Mesenchymal stem cell (in vitro differentiated cells and primary cell): ENCODE data around the gene TPST2.
A peak's percentile ranks its signal among the peaks of the same experiment; 100 is the strongest.

Experiments used
- DNase-seq: peaks from one replicate; pipeline ENCODE4 v3.0.0-alpha.2; 2013
- H2AFZ ChIP-seq: one replicate; pipeline ENCODE4 v1.6.1; 2013; ENCODE audit warnings: low read depth, mild to moderate bottlenecking, control low read depth, inconsistent platforms, low read length, moderate library complexity
- H2AK5ac ChIP-seq: 2 replicates; pipeline ENCODE4 v1.6.1; 2013; ENCODE audit warnings: low read length, moderate library complexity, mild to moderate bottlenecking, inconsistent platforms; ENCODE audit not compliant: severe bottlenecking
- H2BK120ac ChIP-seq: one replicate; pipeline ENCODE4 v1.6.1; 2013; ENCODE audit warnings: low read depth, mild to moderate bottlenecking, inconsistent platforms, low read length, moderate library complexity
- H2BK12ac ChIP-seq, 2 experiments: one replicate each; pipeline ENCODE4 v1.6.1; 2013; ENCODE audit warnings: inconsistent platforms in 2 of 2, low read length in 2 of 2, mild to moderate bottlenecking in 2 of 2, moderate library complexity in 2 of 2, control low read depth in 1 of 2
- H2BK15ac ChIP-seq: one replicate; pipeline ENCODE4 v1.6.1; 2013; ENCODE audit warnings: mild to moderate bottlenecking, low read depth, inconsistent platforms; ENCODE audit not compliant: poor library complexity, severe bottlenecking
- H2BK5ac ChIP-seq: 2 replicates; pipeline ENCODE4 v1.6.1; 2013; ENCODE audit warnings: low read depth, mild to moderate bottlenecking, low read length, control low read depth, inconsistent platforms; ENCODE audit not compliant: poor library complexity, severe bottlenecking
- H3K14ac ChIP-seq, 2 experiments: one replicate each; pipeline ENCODE4 v1.6.1; 2013; ENCODE audit warnings: inconsistent platforms in 2 of 2, low read length in 2 of 2, control low read depth in 1 of 2, mild to moderate bottlenecking in 1 of 2, moderate library complexity in 1 of 2
- H3K18ac ChIP-seq, 2 experiments: one replicate each; pipeline ENCODE4 v1.6.1; 2013; ENCODE audit warnings: inconsistent platforms in 2 of 2, low read length in 2 of 2, control low read depth in 1 of 2, low read depth in 1 of 2, mild to moderate bottlenecking in 1 of 2
- H3K23ac ChIP-seq, 2 experiments: one replicate each; pipeline ENCODE4 v1.6.1; 2013; ENCODE audit warnings: inconsistent platforms in 2 of 2, low read length in 2 of 2, mild to moderate bottlenecking in 2 of 2, moderate library complexity in 2 of 2, control low read depth in 1 of 2
- H3K27ac ChIP-seq: 2 replicates; pipeline ENCODE4 v1.5.1; 2013; ENCODE audit warnings: mild to moderate bottlenecking, moderate library complexity, low read length, control low read depth, inconsistent platforms; ENCODE audit not compliant: poor library complexity, severe bottlenecking
- H3K27me3 ChIP-seq, 2 experiments: 2 replicates each; pipeline versions ENCODE4 v1.6.1 to v1.7.0; 2013; ENCODE audit warnings: low read length in 2 of 2, mild to moderate bottlenecking in 2 of 2, moderate library complexity in 2 of 2, control low read depth in 1 of 2, inconsistent platforms in 1 of 2; ENCODE audit not compliant: control insufficient read depth in 1 of 2, insufficient read depth in 1 of 2
- H3K36me3 ChIP-seq, 2 experiments: 2 replicates each; pipeline versions ENCODE4 v1.6.1 to v1.7.0; 2013; ENCODE audit warnings: low read length in 2 of 2, control low read depth in 1 of 2, inconsistent platforms in 1 of 2, low read depth in 1 of 2, mild to moderate bottlenecking in 1 of 2; ENCODE audit not compliant: insufficient read depth in 2 of 2, control insufficient read depth in 1 of 2
- H3K4ac ChIP-seq, 2 experiments: one replicate each; pipeline ENCODE4 v1.6.1; 2013; ENCODE audit warnings: inconsistent platforms in 2 of 2, low read length in 2 of 2, mild to moderate bottlenecking in 2 of 2, moderate library complexity in 2 of 2, control low read depth in 1 of 2, low read depth in 1 of 2
- H3K4me1 ChIP-seq: 2 replicates; pipeline ENCODE4 v1.6.1; 2013; ENCODE audit warnings: low read depth, low read length, control low read depth; ENCODE audit not compliant: control insufficient read depth, insufficient read depth
- H3K4me2 ChIP-seq: 2 replicates; pipeline ENCODE4 v1.6.1; 2013; ENCODE audit warnings: low read length, mild to moderate bottlenecking, inconsistent platforms; ENCODE audit not compliant: poor library complexity, severe bottlenecking
- H3K4me3 ChIP-seq, 2 experiments: 2 replicates each; pipeline versions ENCODE4 v1.5.1 to v1.7.0; 2013; ENCODE audit warnings: low read length in 2 of 2, mild to moderate bottlenecking in 2 of 2, control low read depth in 1 of 2, low read depth in 1 of 2; ENCODE audit not compliant: insufficient read depth in 1 of 2
- H3K79me1 ChIP-seq: replicated peaks from 2 replicates; pipeline ENCODE4 v1.6.1; 2013; ENCODE audit warnings: mild to moderate bottlenecking, control low read depth, low read length, inconsistent platforms; ENCODE audit not compliant: poor library complexity, severe bottlenecking
- H3K9ac ChIP-seq: 2 replicates; pipeline ENCODE4 v1.7.0; 2013; ENCODE audit warnings: mild to moderate bottlenecking, low read length, moderate library complexity
- H3K9me3 ChIP-seq: 2 replicates; pipeline ENCODE4 v1.7.0; 2013; ENCODE audit warnings: mild to moderate bottlenecking, low read length; ENCODE audit not compliant: control insufficient read depth
- H4K8ac ChIP-seq: one replicate; pipeline ENCODE4 v1.6.1; 2013; ENCODE audit warnings: inconsistent platforms, mild to moderate bottlenecking, low read length, moderate library complexity
- H4K91ac ChIP-seq: one replicate; pipeline ENCODE4 v1.6.1; 2013; ENCODE audit warnings: mild to moderate bottlenecking, low read length, inconsistent platforms
- WGBS: methylation state at CpG from one replicate; pipeline ENCODE4 v1.1.7; 2013; ENCODE audit warnings: mixed read lengths; 5-methylcytosine and 5-hydroxymethylcytosine counted together

TPST2 gene

DNA sequence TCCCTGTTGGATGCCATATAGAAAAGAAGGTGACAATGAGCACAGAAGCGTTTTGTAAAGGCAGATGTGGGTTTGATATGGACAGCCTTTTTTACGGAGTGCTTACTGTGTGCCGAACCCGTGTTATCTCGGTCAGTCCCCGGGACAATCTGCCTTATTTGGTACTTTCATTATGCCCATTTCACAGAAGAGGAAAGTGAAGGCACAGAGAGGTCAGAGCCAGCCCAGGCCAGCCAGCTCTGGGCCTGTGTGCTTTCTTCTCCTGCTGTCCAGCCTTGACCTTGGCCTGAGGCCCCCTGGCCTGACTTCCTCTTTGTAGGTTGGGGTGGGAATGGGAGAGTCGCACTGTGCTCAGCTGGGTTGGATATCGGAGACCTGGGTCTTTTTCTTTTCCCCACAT is 28.5 kb upstream of the TPST2 start:
- H3K4ac ChIP-seq, result no peak overlapping the region
- no peak overlapping the region for H2BK12ac ChIP-seq
- H4K8ac ChIP-seq, result no peak overlapping the region
- H2AFZ ChIP-seq, result no peak overlapping the region
- no peak overlapping the region for H2BK120ac ChIP-seq
- no peak overlapping the region for H3K18ac ChIP-seq
- peaks cover 2% of the 10 kb centered on the region for H3K4me1 ChIP-seq
- no peak overlapping the region for H2BK5ac ChIP-seq
- peaks cover 21 to 79% of the 10 kb centered on the region in 2 experiments for H3K27me3 ChIP-seq
- H3K79me1 ChIP-seq, result no peaks in the 10 kb centered on the region
- no peak overlapping the region for H3K4me3 ChIP-seq
- H3K27ac ChIP-seq, result no peak overlapping the region
- H2BK15ac ChIP-seq, result no peak overlapping the region
- WGBS, result 96% methylated on average over 7 of the region's 8 CpGs
- no peak overlapping the region for H4K91ac ChIP-seq
- no peak overlapping the region for H3K9ac ChIP-seq
- no peak overlapping the region for H2AK5ac ChIP-seq
- H3K4me2 ChIP-seq, result no peak overlapping the region
- no peak for DNase-seq
- no peaks in the 10 kb centered on the region for H3K36me3 ChIP-seq
- H3K9me3 ChIP-seq, result no peaks in the 10 kb centered on the region
- H3K23ac ChIP-seq, result no peak overlapping the region
- H3K14ac ChIP-seq, result no peak overlapping the region

DNA sequence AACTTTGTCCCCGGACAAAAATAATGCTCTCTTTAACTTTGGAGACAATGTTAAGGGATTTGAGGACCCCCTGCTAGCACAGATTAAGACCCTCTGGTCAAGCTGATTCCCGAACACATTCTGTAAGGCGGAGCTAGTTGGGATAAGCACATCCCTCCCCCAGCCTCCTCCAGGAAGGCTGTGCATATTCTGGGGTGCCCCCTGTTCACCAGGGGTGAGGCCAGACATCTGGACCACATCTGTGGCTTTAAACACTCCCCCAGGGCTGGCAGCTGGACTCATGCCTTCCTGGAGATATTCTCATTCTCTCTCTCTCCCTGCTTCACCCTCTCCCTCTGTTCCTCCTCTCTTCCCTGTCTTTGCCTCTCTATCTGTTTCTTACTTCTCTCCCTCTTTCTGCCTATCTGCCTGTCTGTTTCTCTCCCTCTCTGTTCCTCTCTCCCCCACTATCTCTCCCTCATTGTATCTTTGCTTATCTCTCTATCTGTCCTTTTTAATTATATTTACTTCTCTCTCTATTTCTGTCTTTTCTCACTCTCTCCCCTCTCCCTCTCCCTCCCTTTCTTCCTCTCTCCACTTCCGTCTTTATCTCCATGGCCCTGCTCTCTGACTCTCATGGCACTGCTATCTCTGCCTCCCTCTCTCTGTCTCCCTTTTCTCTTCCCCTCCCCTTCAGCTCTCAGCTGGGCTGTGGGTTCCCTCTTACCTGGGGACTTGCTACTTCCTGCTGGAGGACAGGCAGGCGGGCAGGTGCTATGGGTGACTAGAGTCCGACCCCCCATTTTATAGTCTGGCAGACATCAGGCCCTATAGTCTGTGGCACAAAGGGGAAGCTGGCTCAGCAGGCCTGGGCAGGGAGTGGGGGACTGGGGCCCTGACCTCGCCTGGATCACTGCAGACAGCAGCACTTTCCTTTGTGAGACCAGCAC is 27.6 kb upstream of the TPST2 start, which contains the start of gene CRYBB1:
CRYBB1 (minus strand) TSS at position 757 of the 929 bp plus-strand sequence. CDS start 1,708 bp downstream, outside the sequence.
- Histone ChIP-seq H2AK5ac (no peak within 1 kb of the TSS), H3K36me3 (no peaks in the 10 kb centered on the region), H3K4ac (no peak within 1 kb of the TSS), H3K79me1 (no peaks in the 10 kb centered on the region), H4K91ac (peak within 1 kb of the TSS; percentile 7), H2BK5ac (no peak within 1 kb of the TSS), H4K8ac (peak within 1 kb of the TSS; percentile 80), H3K27me3 (peaks cover 13 to 77% of the 10 kb centered on the region in 2 experiments), H3K18ac (no peak within 1 kb of the TSS), H2BK120ac (no peak within 1 kb of the TSS), H3K9me3 (no peaks in the 10 kb centered on the region), H2BK15ac (no peak within 1 kb of the TSS), H2AFZ (no peak within 1 kb of the TSS), H3K4me2 (no peak within 1 kb of the TSS), H3K27ac (no peak within 1 kb of the TSS), H2BK12ac (no peak within 1 kb of the TSS), H3K14ac (peak within 1 kb of the TSS in 1 of 2 experiments; percentile 18), H3K23ac (no peak within 1 kb of the TSS), H3K4me1 (peaks cover 2% of the 10 kb centered on the region), H3K4me3 (no peak within 1 kb of the TSS), H3K9ac (no peak within 1 kb of the TSS)
- 51% methylated on average over 6 of the region's 7 CpGs for WGBS
- no peak for DNase-seq

DNA sequence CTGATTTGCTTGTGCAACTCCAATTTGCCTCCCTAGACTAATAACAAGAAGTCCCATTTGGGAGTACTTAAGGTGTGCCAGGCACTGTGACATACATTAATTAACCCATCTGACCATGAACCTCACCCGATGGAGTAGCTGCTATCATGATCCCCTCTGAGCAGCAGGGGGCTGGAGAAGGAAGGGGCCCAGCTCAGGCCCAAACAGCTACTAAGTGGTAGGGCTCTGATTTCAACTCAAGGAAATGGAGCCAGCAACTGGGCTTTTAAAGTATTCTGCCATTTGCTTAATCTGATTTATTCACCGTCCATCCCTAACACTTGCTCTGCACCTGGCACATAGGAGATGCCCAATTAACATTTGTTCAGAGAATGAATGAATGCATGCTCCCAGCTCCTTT is 26.7 kb upstream of the TPST2 start:
- no peak overlapping the region for H2BK15ac ChIP-seq
- no peak overlapping the region for H3K14ac ChIP-seq
- no peak overlapping the region for H3K23ac ChIP-seq
- no peak overlapping the region for H2BK5ac ChIP-seq
- no peak overlapping the region for H2AFZ ChIP-seq
- no peak overlapping the region for H3K9ac ChIP-seq
- WGBS, result 54% methylated on average over 2 of the region's 2 CpGs
- H3K27me3 ChIP-seq, result peaks cover 11 to 74% of the 10 kb centered on the region in 2 experiments
- H3K4me2 ChIP-seq, result no peak overlapping the region
- no peak overlapping the region for H4K91ac ChIP-seq
- H3K4me1 ChIP-seq, result peaks cover 2% of the 10 kb centered on the region
- H2BK120ac ChIP-seq, result no peak overlapping the region
- no peak overlapping the region for H3K4ac ChIP-seq
- no peaks in the 10 kb centered on the region for H3K79me1 ChIP-seq
- H3K9me3 ChIP-seq, result no peaks in the 10 kb centered on the region
- H4K8ac ChIP-seq, result no peak overlapping the region
- no peak overlapping the region for H3K18ac ChIP-seq
- no peaks in the 10 kb centered on the region for H3K36me3 ChIP-seq
- no peak overlapping the region for H2AK5ac ChIP-seq
- DNase-seq, result no peak
- no peak overlapping the region for H2BK12ac ChIP-seq
- no peak overlapping the region for H3K4me3 ChIP-seq
- H3K27ac ChIP-seq, result no peak overlapping the region

DNA sequence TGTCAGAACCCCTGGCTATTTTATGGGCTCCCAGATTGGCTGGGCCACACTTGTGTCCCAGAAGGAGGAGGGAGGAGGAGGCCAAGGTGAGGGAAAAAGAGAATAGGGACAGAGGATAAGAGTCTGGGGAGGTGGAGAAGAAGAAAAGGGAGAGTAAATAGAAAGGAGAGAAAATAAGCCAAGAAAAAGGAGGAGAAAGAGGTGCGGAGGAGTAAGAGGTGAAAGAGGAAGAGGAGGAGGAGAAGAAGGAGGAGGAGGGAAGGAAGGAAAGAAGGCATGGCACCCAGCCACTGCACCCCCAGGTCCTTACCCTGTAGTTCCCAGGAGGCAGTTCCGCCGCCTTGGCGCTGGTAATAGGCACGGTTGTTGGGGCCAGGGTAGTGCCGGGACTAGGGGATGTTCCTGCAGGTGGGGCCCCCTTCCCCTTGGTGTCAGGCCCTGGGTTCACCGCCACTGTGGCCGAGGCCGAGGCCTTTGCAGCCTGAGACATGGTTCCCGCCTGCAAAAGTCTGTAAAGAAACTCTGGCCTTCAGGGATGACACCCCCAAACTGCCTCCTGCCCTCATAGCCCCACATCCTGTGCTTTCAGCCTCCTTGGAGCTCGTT is 26.0 kb upstream of the TPST2 start:
- Histone ChIP-seq H4K91ac (no peak overlapping the region), H3K23ac (no peak overlapping the region), H2AFZ (no peak overlapping the region), H3K4ac (no peak overlapping the region), H3K18ac (peak overlapping the region in 1 of 2 experiments; percentile 19), H3K9ac (no peak overlapping the region), H3K27me3 (peaks cover 4 to 67% of the 10 kb centered on the region in 2 experiments), H2BK12ac (no peak overlapping the region), H2BK15ac (no peak overlapping the region), H3K4me3 (no peak overlapping the region), H2AK5ac (no peak overlapping the region), H3K27ac (no peak overlapping the region), H2BK120ac (no peak overlapping the region), H3K9me3 (no peaks in the 10 kb centered on the region), H3K14ac (no peak overlapping the region), H2BK5ac (no peak overlapping the region), H3K4me2 (no peak overlapping the region), H3K79me1 (no peaks in the 10 kb centered on the region), H3K36me3 (no peaks in the 10 kb centered on the region), H4K8ac (no peak overlapping the region), H3K4me1 (peaks cover 2% of the 10 kb centered on the region)
- no peak for DNase-seq
- 83% methylated on average over 11 of the region's 11 CpGs for WGBS
